ENCODE measurements around the gene RAB33B. TPM values are rescaled to one million over a fixed set of nuclear protein-coding genes. Genes with fewer than 3 reads are reported as not detected.

Gene RAB33B
- 11.7 and 13.3 TPM in 2 replicates for total RNA-seq

DNA sequence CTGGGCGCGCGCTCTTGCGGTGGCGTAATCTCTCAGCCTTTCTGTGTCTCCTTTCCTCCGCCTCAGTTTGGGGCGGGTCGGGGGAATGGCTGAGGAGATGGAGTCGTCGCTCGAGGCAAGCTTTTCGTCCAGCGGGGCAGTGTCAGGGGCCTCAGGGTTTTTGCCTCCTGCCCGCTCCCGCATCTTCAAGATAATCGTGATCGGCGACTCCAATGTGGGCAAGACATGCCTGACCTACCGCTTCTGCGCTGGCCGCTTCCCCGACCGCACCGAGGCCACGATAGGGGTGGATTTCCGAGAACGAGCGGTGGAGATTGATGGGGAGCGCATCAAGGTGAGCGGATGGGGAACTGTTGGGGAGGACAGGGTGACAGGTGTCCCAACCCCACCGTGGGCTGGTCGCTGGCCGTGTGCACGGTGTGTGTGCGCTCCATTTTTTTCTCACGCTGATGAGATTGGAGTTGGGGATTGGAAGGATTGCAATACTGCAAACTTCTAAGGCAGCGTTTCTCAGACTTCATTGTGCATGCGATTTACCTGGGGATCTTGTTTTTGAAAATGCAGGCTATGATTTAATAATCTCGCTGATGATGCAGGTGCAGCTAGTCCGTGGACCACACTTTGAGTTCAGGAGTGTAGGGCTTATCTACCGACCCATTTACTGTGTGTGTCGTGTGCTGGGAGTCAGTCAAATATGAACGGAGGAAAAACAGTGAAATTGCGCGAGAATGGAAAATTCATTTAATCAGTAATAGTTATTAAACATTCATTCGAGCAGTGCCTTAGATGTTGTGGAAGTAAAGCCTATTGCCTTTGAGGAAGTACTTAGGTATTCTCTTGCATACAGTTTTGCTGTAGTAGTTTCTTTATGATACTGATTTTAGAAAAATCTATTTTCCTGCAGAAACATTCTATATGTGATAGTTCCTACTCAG is at the start of gene RAB33B:
RAB33B (plus strand) TSS at position 11 of the 935 bp plus-strand sequence; CDS start at position 86, 75 bp downstream.

Small RNA genes within 50 kb of the gene (small RNA-seq; reads per million reads assigned to genes)
- gene RF01225 (ENCODE audit: low replicate concordance), result not detected

Other genes starting within 250 kb of the RAB33B start
- 2.3 and 3.3 TPM in 2 replicates for gene MGARP, start 173.9 kb upstream of the RAB33B start, total RNA-seq
- 27.6 and 59.1 TPM in 2 replicates for gene NAA15, start 152.6 kb upstream of the RAB33B start, total RNA-seq
- gene NDUFC1, start 151.6 kb upstream of the RAB33B start, total RNA-seq, result 14.7 and 17.2 TPM in 2 replicates
- gene SETD7, start 102.1 kb downstream of the RAB33B start, total RNA-seq, result 51.0 and 78.9 TPM in 2 replicates
- gene MGST2, start 211.7 kb downstream of the RAB33B start, total RNA-seq, result 5.9 and 12.6 TPM in 2 replicates

Data from placental pericyte (primary cell).